HEK293 (cell line): ENCODE data around the gene VSIG10L.

ENCODE experiments used
- CTCF ChIA-PET: fragments of 350-600 bp; formaldehyde crosslinking; extraction: SDS; loops from one replicate; lab custom pipeline; 2021; ENCODE audit warnings: antibody characterized with exemption; lab: Yijun Ruan, JAX
- POLR2A ChIA-PET: fragments of 300-600 bp; formaldehyde crosslinking; extraction: SDS; loops from one replicate; lab custom pipeline; 2020; ENCODE audit warnings: antibody characterized with exemption, inconsistent platforms; lab: Yijun Ruan, JAX
- H3K27ac ChIP-seq: fragments of 200-500 bp; sonication (Bioruptor generic); 2 replicates; pipeline ENCODE4 v1.5.1; 2014; ENCODE audit warnings: low read depth, low read length, control low read depth, inconsistent platforms; ENCODE audit errors: extremely low read depth
- H3K36me3 ChIP-seq, 2 experiments: fragments of 200-500 bp in 1 of 2; sonication (Bioruptor generic) in 1 of 2; 1 replicate in 1 of 2; 2 replicates in 1 of 2; pipeline ENCODE4 v1.5.1; 2014 to 2017; ENCODE audit warnings: inconsistent platforms in 2 of 2, low read length in 2 of 2; ENCODE audit not compliant: control insufficient read depth in 2 of 2, insufficient read depth in 1 of 2
- H3K4me1 ChIP-seq: fragments of 200-500 bp; sonication (Bioruptor generic); 2 replicates; pipeline ENCODE4 v1.5.1; 2014; ENCODE audit warnings: mild to moderate bottlenecking, low read length, inconsistent platforms; ENCODE audit not compliant: control insufficient read depth, insufficient read depth
- H3K4me3 ChIP-seq: 2 replicates; pipeline ENCODE4 v1.5.1; 2011; ENCODE audit warnings: low read depth, mild to moderate bottlenecking, control low read depth, low read length, moderate library complexity
- H3K9me3 ChIP-seq: fragments of 200-500 bp; sonication (Bioruptor generic); 2 replicates; pipeline ENCODE4 v1.5.1; 2014; ENCODE audit warnings: low read depth, low read length, inconsistent platforms; ENCODE audit not compliant: control insufficient read depth, insufficient read depth
- AEBP2 ChIP-seq: fragments of 450-650 bp; formaldehyde crosslinking; IDR thresholded peaks from 2 replicates; pipeline ENCODE4 v1.5.1; 2016; ENCODE audit warnings: missing biosample characterization, missing genetic modification characterization, borderline replicate concordance
- BCL6B ChIP-seq: fragments of 450-650 bp; formaldehyde crosslinking; IDR thresholded peaks from 2 replicates; pipeline ENCODE4 v1.5.1; 2017; ENCODE audit warnings: missing biosample characterization, missing genetic modification characterization
- EGR2 ChIP-seq: fragments of 450-650 bp; formaldehyde crosslinking; IDR thresholded peaks from 2 replicates; pipeline ENCODE4 v1.5.1; 2016; ENCODE audit warnings: low read depth, missing biosample characterization, missing genetic modification characterization
- GLIS1 ChIP-seq: fragments of 450-650 bp; formaldehyde crosslinking; IDR thresholded peaks from 2 replicates; pipeline ENCODE4 v1.5.1; 2016; ENCODE audit warnings: missing biosample characterization, missing genetic modification characterization
- KLF1 ChIP-seq: fragments of 450-650 bp; formaldehyde crosslinking; IDR thresholded peaks from 2 replicates; pipeline ENCODE4 v1.5.1; 2016; ENCODE audit warnings: missing biosample characterization, missing genetic modification characterization
- SP2 ChIP-seq: fragments of 450-650 bp; formaldehyde crosslinking; IDR thresholded peaks from 2 replicates; pipeline ENCODE4 v1.5.1; 2016; ENCODE audit warnings: missing biosample characterization, missing genetic modification characterization
- TCF7L2 ChIP-seq: IDR thresholded peaks from 2 replicates; pipeline ENCODE4 v1.6.1; 2011; ENCODE audit warnings: low read depth, mild to moderate bottlenecking, inconsistent platforms, low read length, moderate library complexity, borderline replicate concordance
- ZBTB8A ChIP-seq: fragments of 450-650 bp; formaldehyde crosslinking; IDR thresholded peaks from 2 replicates; pipeline ENCODE4 v1.5.1; 2016; ENCODE audit warnings: missing biosample characterization, missing genetic modification characterization
- ZNF10 ChIP-seq: fragments of 450-650 bp; formaldehyde crosslinking; IDR thresholded peaks from 2 replicates; pipeline ENCODE4 v1.5.1; 2017; ENCODE audit warnings: missing biosample characterization, missing genetic modification characterization
- ZNF146 ChIP-seq: fragments of 450-650 bp; formaldehyde crosslinking; IDR thresholded peaks from 2 replicates; pipeline ENCODE4 v1.5.1; 2016; ENCODE audit warnings: missing biosample characterization, missing genetic modification characterization
- ZNF335 ChIP-seq: fragments of 450-650 bp; formaldehyde crosslinking; conservative IDR thresholded peaks from 2 replicates; pipeline ENCODE4 v1.5.1; 2016; ENCODE audit warnings: missing biosample characterization, missing genetic modification characterization
- ZNF362 ChIP-seq: fragments of 450-650 bp; formaldehyde crosslinking; IDR thresholded peaks from 2 replicates; pipeline ENCODE4 v1.5.1; 2016; ENCODE audit warnings: missing biosample characterization, missing genetic modification characterization
- ZNF398 ChIP-seq: fragments of 450-650 bp; formaldehyde crosslinking; IDR thresholded peaks from 2 replicates; pipeline ENCODE4 v1.5.1; 2017; ENCODE audit warnings: missing biosample characterization, missing genetic modification characterization
- ZNF416 ChIP-seq: fragments of 450-650 bp; formaldehyde crosslinking; IDR thresholded peaks from 2 replicates; pipeline ENCODE4 v1.5.1; 2016; ENCODE audit warnings: missing biosample characterization, missing genetic modification characterization
- ZNF624 ChIP-seq: fragments of 450-650 bp; formaldehyde crosslinking; IDR thresholded peaks from 2 replicates; pipeline ENCODE4 v1.5.1; 2017; ENCODE audit warnings: missing biosample characterization, missing genetic modification characterization
- ZNF626 ChIP-seq: fragments of 450-650 bp; sonication (Bioruptor Pico); formaldehyde crosslinking; IDR thresholded peaks from 2 replicates; pipeline ENCODE4 v1.5.1; 2018; ENCODE audit warnings: missing biosample characterization, missing genetic modification characterization, inconsistent platforms
- ZNF768 ChIP-seq: fragments of 450-650 bp; formaldehyde crosslinking; IDR thresholded peaks from 2 replicates; pipeline ENCODE4 v1.5.1; 2018; ENCODE audit warnings: missing biosample characterization, mild to moderate bottlenecking, missing genetic modification characterization
- ZNF777 ChIP-seq: fragments of 450-650 bp; formaldehyde crosslinking; IDR thresholded peaks from 2 replicates; pipeline ENCODE4 v1.5.1; 2017; ENCODE audit warnings: missing biosample characterization, missing genetic modification characterization, borderline replicate concordance
- ZNF791 ChIP-seq: fragments of 450-650 bp; formaldehyde crosslinking; IDR thresholded peaks from 2 replicates; pipeline ENCODE4 v1.5.1; 2016; ENCODE audit warnings: missing biosample characterization, missing genetic modification characterization
- ZSCAN4 ChIP-seq: fragments of 450-650 bp; formaldehyde crosslinking; IDR thresholded peaks from 2 replicates; pipeline ENCODE4 v1.5.1; 2017; ENCODE audit warnings: missing biosample characterization, missing genetic modification characterization

Gene VSIG10L

GRCh38 chr19:51357952-51358351 lies 16.0 kb upstream of the VSIG10L start:
- ChIA-PET CTCF (interaction anchor here (0.6 kb wide), 2 partner anchors 114 to 152 kb away, joined by 3 to 4 read pairs; no protein-coding TSS in a partner anchor), POLR2A (no interaction called here)
- TF ChIP-seq KLF1 (tag by site-specific recombination) (0 out of 2 replicates have a peak, but pooled peaks have one; percentile 18), ZNF146 (tag by site-specific recombination) (no peak), ZNF624 (tag by site-specific recombination) (no peak), GLIS1 (tag by site-specific recombination) (peak; percentile 75), EGR2 (tag by site-specific recombination) (peak; percentile 31; the same call in 1 of the 2 replicates)
- H3K4me1 ChIP-seq: peaks cover 17% of the 10 kb centered on the region
- no peaks in the 10 kb centered on the region for H3K9me3 ChIP-seq
- H3K36me3 ChIP-seq: peaks cover 0 to 2% of the 10 kb centered on the region in 2 experiments; a peak in 2 of 3 replicates
- H3K4me3 ChIP-seq: no peak overlapping the region
- no peak overlapping the region for H3K27ac ChIP-seq

- Histone ChIP-seq H3K4me3 (no peak overlapping the region), H3K9me3 (no peaks in the 10 kb centered on the region)
- TF ChIP-seq ZNF416 (tag by site-specific recombination): no peak
- no peak for TF ChIP-seq ZNF10
- TF ChIP-seq ZSCAN4 (tag by site-specific recombination): no peak
- TF ChIP-seq ZNF777 (tag by site-specific recombination): no peak
- no peak for TF ChIP-seq BCL6B (tag by site-specific recombination)
- TF ChIP-seq, all 188 proteins: peak for 0
- Histone ChIP-seq H3K4me1 (peaks cover 14% of the 10 kb centered on the region), H3K27ac (no peak overlapping the region), H3K36me3 (peaks cover 5 to 16% of the 10 kb centered on the region in 2 experiments; a peak in 2 of 3 replicates)
- ChIA-PET POLR2A (interaction anchor here (1.2 to 1.3 kb wide), 2 partner anchors 12 to 17 kb away, joined by 4 to 5 read pairs; partner anchors contain the start of gene CLDND2), CTCF (interaction anchor here (0.6 kb wide), 1 partner anchor 972 kb away, joined by 3 read pairs; no protein-coding TSS in a partner anchor)
Observed at GRCh38 chr19:51356159-51356801, 14.3 kb upstream of the VSIG10L start.

GRCh38 chr19:51354742-51355148 lies 12.8 kb upstream of the VSIG10L start:
- CTCF ChIA-PET: interaction anchor here (0.6 to 1.7 kb wide), 3 partner anchors 8 to 196 kb away, joined by 3 to 6 read pairs (median 5); no protein-coding TSS in a partner anchor

GRCh38 chr19:51354103-51354741 lies 12.3 kb upstream of the VSIG10L start:
- CTCF ChIA-PET: interaction anchor here (0.6 to 1.7 kb wide), 3 partner anchors 9 to 196 kb away, joined by 3 to 6 read pairs (median 5); no protein-coding TSS in a partner anchor
- Histone ChIP-seq H3K36me3 (peaks cover 9 to 25% of the 10 kb centered on the region in 2 experiments; a peak in 2 of 3 replicates), H3K4me1 (peaks cover 9% of the 10 kb centered on the region), H3K4me3 (no peak overlapping the region), H3K9me3 (no peaks in the 10 kb centered on the region), H3K27ac (no peak overlapping the region)
- POLR2A ChIA-PET: interaction anchor here (0.6 to 1.5 kb wide), 5 partner anchors 12 to 38 kb away, joined by 3 to 9 read pairs (median 6); partner anchors contain the start of gene VSIG10L
- TF ChIP-seq ZNF362: no peak
- TF ChIP-seq ZNF791 (tag by site-specific recombination): no peak
- TF ChIP-seq ZNF626 (tag by site-specific recombination): no peak
- no peak for TF ChIP-seq ZNF398 (tag by site-specific recombination)
- TF ChIP-seq ZNF768 (tag by site-specific recombination): no peak
- no peak for TF ChIP-seq AEBP2 (tag by site-specific recombination)

More at GRCh38 chr19:51354742-51355148, 12.8 kb upstream of the VSIG10L start:
- TF ChIP-seq ZNF335 (tag by site-specific recombination): peak; percentile 85
- peak; percentile 37 for TF ChIP-seq SP2 (tag by site-specific recombination)
- peak; percentile 80 for TF ChIP-seq ZBTB8A (tag by site-specific recombination)
- TF ChIP-seq TCF7L2: no peak
- POLR2A ChIA-PET: interaction anchor here (0.6 to 1.5 kb wide), 6 partner anchors 13 to 306 kb away, joined by 3 to 9 read pairs (median 5); partner anchors contain the start of gene VSIG10L
- Histone ChIP-seq H3K27ac (no peak overlapping the region), H3K4me1 (peaks cover 14% of the 10 kb centered on the region), H3K36me3 (peaks cover 5 to 25% of the 10 kb centered on the region in 2 experiments; a peak in 2 of 3 replicates), H3K9me3 (no peaks in the 10 kb centered on the region), H3K4me3 (no peak overlapping the region)
